HepG2 (cell line): Measurements from ENCODE around the gene NCOA1. TPM values are rescaled to one million over a fixed set of nuclear protein-coding genes. Genes with fewer than 3 reads are reported as not detected.
A peak's percentile ranks its signal among the peaks of the same experiment; 100 is the strongest.

Experiments used
- ATF7-NPFF ChIP-seq: sonication (generic); formaldehyde crosslinking; IDR thresholded peaks from 2 replicates; pipeline ENCODE4 v1.8.1; 2023; ENCODE audit warnings: mild to moderate bottlenecking, low read depth, missing genetic modification reagents, moderate library complexity
- ATM ChIP-seq: fragments of 450-650 bp; IDR thresholded peaks from 2 replicates; pipeline ENCODE4 v1.7.1; 2017; ENCODE audit warnings: mild to moderate bottlenecking, borderline replicate concordance
- CCDC6 ChIP-seq: sonication (generic); formaldehyde crosslinking; IDR thresholded peaks from 2 replicates; pipeline ENCODE4 v1.8.1; 2022; ENCODE audit warnings: mild to moderate bottlenecking, missing genetic modification reagents, moderate library complexity
- CEBPG ChIP-seq: IDR thresholded peaks from 2 replicates; pipeline ENCODE4 v1.6.1; 2016
- GLI4 ChIP-seq: sonication (generic); formaldehyde crosslinking; IDR thresholded peaks from 2 replicates; pipeline ENCODE4 v1.5.1; 2020; ENCODE audit warnings: missing genetic modification reagents, mild to moderate bottlenecking, moderate library complexity, borderline replicate concordance
- KLF9 ChIP-seq: IDR thresholded peaks from 2 replicates; pipeline ENCODE4 v1.6.1; 2016; ENCODE audit warnings: low read depth
- PHB2 ChIP-seq: fragments of 450-650 bp; IDR thresholded peaks from 2 replicates; pipeline ENCODE4 v1.6.1; 2018; ENCODE audit not compliant: partially characterized antibody
- SALL2 ChIP-seq: sonication (generic); formaldehyde crosslinking; IDR thresholded peaks from 2 replicates; pipeline ENCODE4 v1.8.1; 2023; ENCODE audit warnings: mild to moderate bottlenecking, missing genetic modification reagents, inconsistent platforms
- SP1 ChIP-seq, 2 experiments: fragments of 450-650 bp in 1 of 2; sonication (generic) in 1 of 2; formaldehyde crosslinking in 1 of 2; IDR thresholded peaks; 2 replicates each; pipeline versions ENCODE4 v1.4.0 to v1.6.1; 2016 to 2020; ENCODE audit warnings: missing genetic modification reagents in 1 of 2
- ZNF234 ChIP-seq: sonication (generic); formaldehyde crosslinking; conservative IDR thresholded peaks from 2 replicates; pipeline ENCODE4 v1.5.1; 2020; ENCODE audit warnings: mild to moderate bottlenecking, missing genetic modification reagents
- ZNF451 ChIP-seq: sonication (generic); formaldehyde crosslinking; IDR thresholded peaks from 2 replicates; pipeline ENCODE4 v1.5.0; 2020; ENCODE audit warnings: mild to moderate bottlenecking, missing genetic modification reagents
- ZNF546 ChIP-seq: sonication (generic); formaldehyde crosslinking; conservative IDR thresholded peaks from 2 replicates; pipeline ENCODE4 v1.8.1; 2023; ENCODE audit warnings: mild to moderate bottlenecking, missing genetic modification reagents
- ZNF749 ChIP-seq: sonication (generic); formaldehyde crosslinking; IDR thresholded peaks from 2 replicates; pipeline ENCODE4 v1.8.0; 2022; ENCODE audit warnings: mild to moderate bottlenecking, missing genetic modification reagents, moderate library complexity, borderline replicate concordance
- ZNF768 ChIP-seq: sonication (generic); formaldehyde crosslinking; IDR thresholded peaks from 2 replicates; pipeline ENCODE4 v1.4.0; 2020; ENCODE audit warnings: missing genetic modification reagents
- ZNF816 ChIP-seq: sonication (generic); formaldehyde crosslinking; IDR thresholded peaks from 2 replicates; pipeline ENCODE4 v1.8.0; 2022; ENCODE audit warnings: missing genetic modification reagents, mild to moderate bottlenecking, borderline replicate concordance
- ZSCAN21 ChIP-seq: sonication (generic); formaldehyde crosslinking; IDR thresholded peaks from 2 replicates; pipeline ENCODE4 v1.8.0; 2022; ENCODE audit warnings: mild to moderate bottlenecking, missing genetic modification reagents, moderate library complexity, borderline replicate concordance
- polyA plus RNA-seq, 8 experiments: library from polyadenylated mRNA; depleted of rRNA in 3 of 8; stranded (reverse) in 7 of 8; unstranded in 1 of 8; fragments of >200 nt; fragmentation: Illumina TruSeq in 4 of 8; extraction: Trizol in 4 of 8; gene quantifications; 2 replicates each; pipeline versions ENCODE4 v1.2.1 to v1.2.3, GENCODE V29; 2011 to 2016; ENCODE audit warnings: low read depth in 4 of 8, missing spikeins in 1 of 8, mixed read lengths in 1 of 8; ENCODE audit not compliant: insufficient read depth in 1 of 8
- total RNA-seq, 5 experiments: library from RNA; depleted of rRNA; stranded (reverse); fragments of >200 nt; fragmentation: Illumina TruSeq; extraction: Trizol; gene quantifications; 2 replicates each; pipeline ENCODE4 v1.2.3, GENCODE V29; 2016; ENCODE audit warnings: low read depth in 1 of 5
- TF ChIP-seq, protein P1 (sequence below): sonication (generic); formaldehyde crosslinking; IDR thresholded peaks from 2 replicates; pipeline ENCODE4 v1.4.0; 2020; ENCODE audit warnings: missing genetic modification reagents
- TF ChIP-seq, protein P2 (sequence below): sonication (generic); formaldehyde crosslinking; IDR thresholded peaks from 2 replicates; pipeline ENCODE4 v1.4.0; 2020; ENCODE audit warnings: missing genetic modification reagents
- TF ChIP-seq, protein P3 (sequence below): sonication (generic); formaldehyde crosslinking; IDR thresholded peaks from 2 replicates; pipeline ENCODE4 v1.5.0; 2020; ENCODE audit warnings: missing genetic modification reagents
- TF ChIP-seq, protein P4 (sequence below): sonication (generic); formaldehyde crosslinking; IDR thresholded peaks from 2 replicates; pipeline ENCODE4 v1.5.0; 2020; ENCODE audit warnings: missing genetic modification reagents, mild to moderate bottlenecking, borderline replicate concordance
- TF ChIP-seq, protein P5 (sequence below): sonication (generic); formaldehyde crosslinking; IDR thresholded peaks from 2 replicates; pipeline ENCODE4 v1.5.1; 2020; ENCODE audit warnings: missing genetic modification reagents, mild to moderate bottlenecking, borderline replicate concordance
- TF ChIP-seq, protein P6 (sequence below): IDR thresholded peaks from 2 replicates; pipeline ENCODE4 v1.6.1; 2018; ENCODE audit warnings: missing genetic modification reagents, mild to moderate bottlenecking, missing compliant biosample characterization
- TF ChIP-seq, protein P7 (sequence below): sonication (generic); formaldehyde crosslinking; IDR thresholded peaks from 2 replicates; pipeline ENCODE4 v1.4.0; 2020; ENCODE audit warnings: missing genetic modification reagents

The NCOA1 gene
- total and polyA plus RNA-seq, 2 of the 13 experiments (the other 11 are each of a cell fraction or from before 2014, with no cell fraction given): 10.0 to 10.4 TPM

DNA sequence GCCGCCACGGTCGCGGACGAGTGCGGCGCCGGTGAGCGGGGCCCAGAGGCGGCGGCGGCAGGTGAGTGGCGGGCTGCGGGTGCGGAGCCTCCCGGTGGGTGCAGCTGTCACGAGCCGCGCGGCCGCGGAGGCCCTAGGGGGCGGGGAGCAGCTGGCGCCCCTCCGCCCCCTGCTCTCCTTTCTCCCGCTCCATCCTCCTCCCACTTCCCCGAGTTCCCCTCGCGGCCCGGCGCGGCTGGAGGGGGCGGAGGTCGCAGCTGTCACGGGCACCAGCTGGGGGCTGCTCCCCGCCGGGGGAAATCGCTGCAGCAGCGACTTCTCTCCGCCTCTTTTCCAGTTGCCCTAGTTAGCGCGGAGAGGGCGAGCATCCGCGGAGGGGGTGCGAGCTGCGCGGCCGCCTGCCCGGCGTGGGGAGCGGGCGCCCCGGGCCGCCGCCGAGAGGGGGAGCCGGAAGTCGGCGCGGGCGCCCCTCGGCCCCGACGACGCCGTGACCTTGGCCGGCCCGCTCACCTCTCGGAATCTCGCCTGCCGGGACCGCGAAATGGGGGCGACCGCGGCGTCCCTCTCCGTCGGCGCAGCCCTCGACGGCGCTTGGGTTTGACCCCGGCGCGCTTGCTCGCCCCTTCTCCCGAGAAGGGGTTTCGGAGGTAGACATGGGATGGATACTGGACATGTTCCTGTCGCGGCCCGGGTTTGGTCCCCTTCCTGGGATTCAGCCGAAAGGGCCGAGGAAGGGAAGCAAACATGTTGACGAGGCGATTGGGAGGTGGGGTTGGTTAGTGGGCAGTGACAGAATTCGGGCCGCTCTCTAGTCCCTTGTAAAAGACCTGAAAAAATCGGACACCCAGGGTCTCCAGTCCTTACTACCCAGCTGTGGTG lies 727 bp downstream of the NCOA1 start (continued):
- TF ChIP-seq, protein P1, sequence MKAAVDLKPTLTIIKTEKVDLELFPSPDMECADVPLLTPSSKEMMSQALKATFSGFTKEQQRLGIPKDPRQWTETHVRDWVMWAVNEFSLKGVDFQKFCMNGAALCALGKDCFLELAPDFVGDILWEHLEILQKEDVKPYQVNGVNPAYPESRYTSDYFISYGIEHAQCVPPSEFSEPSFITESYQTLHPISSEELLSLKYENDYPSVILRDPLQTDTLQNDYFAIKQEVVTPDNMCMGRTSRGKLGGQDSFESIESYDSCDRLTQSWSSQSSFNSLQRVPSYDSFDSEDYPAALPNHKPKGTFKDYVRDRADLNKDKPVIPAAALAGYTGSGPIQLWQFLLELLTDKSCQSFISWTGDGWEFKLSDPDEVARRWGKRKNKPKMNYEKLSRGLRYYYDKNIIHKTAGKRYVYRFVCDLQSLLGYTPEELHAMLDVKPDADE (CRISPR knock-in tag): 0 out of 2 replicates have a peak, but pooled peaks have one; percentile 15
- TF ChIP-seq, protein P2, sequence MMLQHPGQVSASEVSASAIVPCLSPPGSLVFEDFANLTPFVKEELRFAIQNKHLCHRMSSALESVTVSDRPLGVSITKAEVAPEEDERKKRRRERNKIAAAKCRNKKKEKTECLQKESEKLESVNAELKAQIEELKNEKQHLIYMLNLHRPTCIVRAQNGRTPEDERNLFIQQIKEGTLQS (CRISPR knock-in tag): no peak
- TF ChIP-seq ZNF451 (CRISPR knock-in tag) (0 out of 2 replicates have a peak, but pooled peaks have one; percentile 5), ZNF749 (no peak), SP1 (IDR thresholded peaks at IDR 0.05) (no peak), SP1 (CRISPR knock-in tag; IDR thresholded peaks at IDR 0.05) (no peak), ZNF546 (CRISPR knock-in tag) (no peak), KLF9 (no peak; the same call in 1 of the 2 replicates), ATM (no peak), ATF7-NPFF (CRISPR knock-in tag) (0 out of 2 replicates have a peak, but pooled peaks have one; percentile 46), PHB2 (no peak), ZNF768 (CRISPR knock-in tag) (peak; percentile 36; the same call in 1 of the 2 replicates), CEBPG (CRISPR knock-in tag) (no peak), CCDC6 (CRISPR knock-in tag) (peak; percentile 77), ZNF816 (no peak), ZSCAN21 (CRISPR knock-in tag) (peak; percentile 35; the same call in 1 of the 2 replicates), ZNF234 (CRISPR knock-in tag) (no peak), SALL2 (no peak), GLI4 (CRISPR knock-in tag) (no peak)
- TF ChIP-seq, protein P3, sequence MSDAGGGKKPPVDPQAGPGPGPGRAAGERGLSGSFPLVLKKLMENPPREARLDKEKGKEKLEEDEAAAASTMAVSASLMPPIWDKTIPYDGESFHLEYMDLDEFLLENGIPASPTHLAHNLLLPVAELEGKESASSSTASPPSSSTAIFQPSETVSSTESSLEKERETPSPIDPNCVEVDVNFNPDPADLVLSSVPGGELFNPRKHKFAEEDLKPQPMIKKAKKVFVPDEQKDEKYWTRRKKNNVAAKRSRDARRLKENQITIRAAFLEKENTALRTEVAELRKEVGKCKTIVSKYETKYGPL: no peak
- TF ChIP-seq, protein P4, sequence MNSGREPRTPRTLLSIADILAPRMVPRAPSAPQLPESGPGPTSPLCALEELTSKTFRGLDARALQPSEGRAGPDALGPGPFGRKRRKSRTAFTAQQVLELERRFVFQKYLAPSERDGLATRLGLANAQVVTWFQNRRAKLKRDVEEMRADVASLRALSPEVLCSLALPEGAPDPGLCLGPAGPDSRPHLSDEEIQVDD: no peak
- TF ChIP-seq, protein P5, sequence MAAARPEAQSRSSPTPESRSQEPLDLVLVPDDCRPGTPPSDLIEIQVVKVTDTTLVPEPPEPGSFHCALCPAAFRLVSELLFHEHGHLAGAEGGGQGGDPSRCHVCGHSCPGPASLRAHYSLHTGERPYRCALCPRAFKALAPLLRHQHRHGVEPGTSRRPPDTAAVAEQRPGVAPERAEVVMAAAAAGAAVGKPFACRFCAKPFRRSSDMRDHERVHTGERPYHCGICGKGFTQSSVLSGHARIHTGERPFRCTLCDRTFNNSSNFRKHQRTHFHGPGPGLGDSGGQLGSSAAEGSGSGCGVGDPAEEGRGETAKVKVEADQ (CRISPR knock-in tag): peak; percentile 16; the same call in 1 of the 2 replicates
- TF ChIP-seq, protein P6, sequence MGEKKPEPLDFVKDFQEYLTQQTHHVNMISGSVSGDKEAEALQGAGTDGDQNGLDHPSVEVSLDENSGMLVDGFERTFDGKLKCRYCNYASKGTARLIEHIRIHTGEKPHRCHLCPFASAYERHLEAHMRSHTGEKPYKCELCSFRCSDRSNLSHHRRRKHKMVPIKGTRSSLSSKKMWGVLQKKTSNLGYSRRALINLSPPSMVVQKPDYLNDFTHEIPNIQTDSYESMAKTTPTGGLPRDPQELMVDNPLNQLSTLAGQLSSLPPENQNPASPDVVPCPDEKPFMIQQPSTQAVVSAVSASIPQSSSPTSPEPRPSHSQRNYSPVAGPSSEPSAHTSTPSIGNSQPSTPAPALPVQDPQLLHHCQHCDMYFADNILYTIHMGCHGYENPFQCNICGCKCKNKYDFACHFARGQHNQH (CRISPR knock-in tag): 0 out of 2 replicates have a peak, but pooled peaks have one; percentile 12
- TF ChIP-seq, protein P7, sequence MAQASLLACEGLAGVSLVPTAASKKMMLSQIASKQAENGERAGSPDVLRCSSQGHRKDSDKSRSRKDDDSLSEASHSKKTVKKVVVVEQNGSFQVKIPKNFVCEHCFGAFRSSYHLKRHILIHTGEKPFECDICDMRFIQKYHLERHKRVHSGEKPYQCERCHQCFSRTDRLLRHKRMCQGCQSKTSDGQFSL (CRISPR knock-in tag): no peak
